Spinal cord (tissue), 10 donors: ENCODE measurements around the gene CYP26A1. TPM values are rescaled to one million over a fixed set of nuclear protein-coding genes. Genes with fewer than 3 reads are reported as not detected.
"Not testable (repeated sequence)": the region's sequence is repeated elsewhere in the genome, so short reads cannot be mapped to it uniquely, and the experiment has no call there.

Experiments
- DNase-seq, 6 donors: peaks; one replicate each; pipeline versions ENCODE4 v3.0.0 to v3.0.0-alpha.2; 2013 to 2015; ENCODE audit warnings: low spot score in 6 of 6, low read depth in 4 of 6
- H3K27ac ChIP-seq: one replicate; pipeline ENCODE4 v1.5.1; 2013; ENCODE audit warnings: low read depth, low read length, control low read depth
- H3K27me3 ChIP-seq: one replicate; pipeline ENCODE4 v1.6.1; 2013; ENCODE audit warnings: low read length; ENCODE audit not compliant: control insufficient read depth, insufficient read depth
- H3K36me3 ChIP-seq: one replicate; pipeline ENCODE4 v1.6.1; 2013; ENCODE audit warnings: low read length; ENCODE audit not compliant: control insufficient read depth, insufficient read depth
- H3K4me1 ChIP-seq: one replicate; pipeline ENCODE4 v1.6.1; 2013; ENCODE audit warnings: low read length; ENCODE audit not compliant: control insufficient read depth, insufficient read depth
- H3K4me3 ChIP-seq: one replicate; pipeline ENCODE4 v1.5.1; 2013; ENCODE audit warnings: low read depth, low read length, control low read depth
- H3K9me3 ChIP-seq: one replicate; pipeline ENCODE4 v1.6.1; 2013; ENCODE audit warnings: low read length; ENCODE audit not compliant: control insufficient read depth, insufficient read depth
- WGBS: methylation state at CpG from one replicate; pipeline ENCODE4 v1.1.5; 2013; ENCODE audit warnings: missing lambda C conversion rate; ENCODE audit not compliant: insufficient coverage; 5-methylcytosine and 5-hydroxymethylcytosine counted together
- polyA plus RNA-seq, 2 donors: library from polyadenylated mRNA; unstranded; fragments of 120-200 nt; gene quantifications; one replicate each; pipeline ENCODE4 v1.2.1, GENCODE V29; 2013; ENCODE audit not compliant: insufficient read length in 2 of 2
- total RNA-seq, 2 donors: library from RNA; depleted of rRNA in 1 of 2; stranded (reverse); fragments of 120-200 nt in 1 of 2; fragments of >200 nt in 1 of 2; gene quantifications; one replicate each; pipeline versions ENCODE4 v1.2.3 to v1.2.4, GENCODE V29; 2013 to 2014
- donor health status: healthy.

Gene CYP26A1
- total and polyA plus RNA-seq, 4 donors, result 0.20 to 0.42 (median 0.29) TPM

DNA sequence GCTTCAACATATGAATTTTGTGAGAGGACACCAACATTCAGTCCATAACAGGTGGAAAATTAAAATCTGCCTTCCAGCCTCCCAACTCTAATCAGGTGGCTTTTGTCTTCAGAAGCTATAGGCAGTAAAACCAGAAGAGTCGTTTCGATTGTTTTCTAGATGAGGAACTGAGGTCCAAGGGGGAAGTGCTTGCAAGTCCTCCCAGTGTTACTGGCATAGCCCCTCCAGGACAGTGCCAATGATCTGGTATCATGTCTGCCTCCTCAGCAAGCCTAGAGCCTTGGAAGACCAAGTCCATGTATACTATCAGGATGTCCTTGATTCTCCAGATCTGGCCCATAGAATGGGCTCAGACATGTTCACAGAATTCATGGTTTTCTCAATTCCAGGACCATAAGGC, 16.9 kb downstream of the CYP26A1 start:
- no peak for DNase-seq
- Histone ChIP-seq H3K4me3 (no peak overlapping the region), H3K4me1 (peaks cover 3% of the 10 kb centered on the region), H3K27ac (no peak overlapping the region), H3K27me3 (no peaks in the 10 kb centered on the region), H3K9me3 (no peaks in the 10 kb centered on the region), H3K36me3 (no peaks in the 10 kb centered on the region)
- WGBS, result no CpG with 5 or more reads among the region's 2 CpGs

DNA sequence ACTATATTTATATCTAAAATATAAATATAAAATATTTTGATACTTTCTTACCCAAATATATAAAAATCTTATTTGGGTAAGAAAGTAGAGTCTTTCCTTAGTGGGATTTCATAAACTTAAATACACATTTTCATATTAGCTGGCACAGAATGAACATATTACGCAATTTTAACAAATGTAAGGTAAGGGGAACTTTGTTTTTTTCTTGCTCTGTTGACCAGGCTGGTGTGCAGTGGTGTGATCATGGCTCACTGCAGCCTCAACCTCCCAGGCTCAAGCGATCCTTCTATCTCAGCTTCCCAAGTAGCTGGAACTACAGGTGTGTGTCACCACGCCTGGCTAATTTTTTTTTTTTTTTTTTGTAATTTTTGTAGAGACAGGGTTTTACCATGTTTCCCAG, 18.3 kb downstream of the CYP26A1 start:
- H3K36me3 ChIP-seq, result no peaks in the 10 kb centered on the region
- H3K9me3 ChIP-seq, result no peaks in the 10 kb centered on the region
- peaks cover 3% of the 10 kb centered on the region for H3K4me1 ChIP-seq
- H3K27me3 ChIP-seq, result no peaks in the 10 kb centered on the region
- DNase-seq, result no peak
- no peak overlapping the region for H3K27ac ChIP-seq
- no peak overlapping the region for H3K4me3 ChIP-seq
- WGBS, result no CpG with 5 or more reads among the region's 3 CpGs

DNA sequence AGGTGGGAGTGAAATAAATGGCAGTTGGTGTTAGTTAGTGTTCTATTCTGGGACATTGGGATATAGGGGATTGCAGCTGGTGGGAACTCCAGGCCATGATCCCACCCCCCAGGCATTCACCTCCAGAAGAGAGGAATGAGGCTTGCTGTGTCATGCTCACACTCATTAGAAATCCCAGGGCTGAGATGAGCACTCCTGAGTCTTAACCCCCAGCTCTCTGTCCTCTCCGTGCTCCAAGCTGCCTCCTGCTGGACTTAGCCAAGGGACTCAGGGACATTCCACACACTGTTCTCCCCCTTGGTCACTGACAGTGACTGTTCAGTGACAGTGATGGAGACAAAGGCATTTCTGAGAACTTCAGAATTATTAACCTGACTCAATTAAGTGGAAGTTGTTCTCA, 21.5 kb downstream of the CYP26A1 start:
- no CpG with 5 or more reads among the region's 1 CpG for WGBS
- no peak for DNase-seq
- Histone ChIP-seq H3K9me3 (no peaks in the 10 kb centered on the region), H3K4me1 (no peaks in the 10 kb centered on the region), H3K27ac (no peak overlapping the region), H3K4me3 (no peak overlapping the region), H3K27me3 (no peaks in the 10 kb centered on the region), H3K36me3 (no peaks in the 10 kb centered on the region)

DNA sequence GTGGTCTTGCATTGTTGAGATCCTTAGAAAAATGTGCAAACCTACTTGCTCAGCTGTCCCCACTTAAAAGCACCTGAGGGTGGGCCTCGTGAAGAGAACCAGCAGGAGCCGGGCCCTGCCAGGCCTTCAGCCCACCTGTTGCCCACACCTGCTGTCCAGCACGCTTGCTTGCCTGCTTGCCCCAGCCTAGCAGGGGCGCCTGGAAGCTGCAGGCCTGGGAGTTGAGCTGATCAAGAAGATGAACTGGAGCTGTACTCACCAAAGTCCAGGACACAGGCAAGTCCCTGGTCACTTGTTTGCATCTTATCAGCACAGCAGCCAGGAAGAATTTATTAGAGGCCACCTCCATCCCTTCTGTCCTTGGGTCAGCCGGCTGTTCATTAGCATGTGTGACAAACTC, 23.2 kb downstream of the CYP26A1 start:
- Histone ChIP-seq H3K4me3 (no peak overlapping the region), H3K27ac (no peak overlapping the region), H3K27me3 (no peaks in the 10 kb centered on the region), H3K9me3 (no peaks in the 10 kb centered on the region), H3K36me3 (no peaks in the 10 kb centered on the region), H3K4me1 (no peaks in the 10 kb centered on the region)
- 77% methylated on average over 4 of the region's 5 CpGs for WGBS
- DNase-seq, result no peak

DNA sequence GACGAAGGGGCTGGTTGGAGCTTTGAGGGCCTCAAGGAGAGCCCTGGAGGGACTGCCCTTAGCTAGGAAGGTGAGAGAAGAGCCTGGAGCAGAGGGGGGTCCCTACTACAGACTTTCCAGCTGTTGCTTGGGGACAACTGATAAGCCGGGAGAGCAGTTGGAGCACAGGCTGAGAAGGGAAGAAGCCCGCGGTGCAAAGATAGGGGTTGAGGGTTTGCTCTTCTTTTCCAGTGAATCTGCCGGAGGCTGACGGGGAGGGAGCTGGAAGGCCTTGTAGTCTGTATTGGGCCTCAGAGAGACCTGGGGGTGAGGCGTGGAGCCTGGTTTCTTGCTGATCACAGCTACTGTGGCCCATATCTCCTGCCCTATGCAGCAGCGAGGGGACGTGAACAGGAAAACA, 23.7 kb downstream of the CYP26A1 start:
- Histone ChIP-seq H3K27ac (no peak overlapping the region), H3K4me1 (no peaks in the 10 kb centered on the region), H3K9me3 (no peaks in the 10 kb centered on the region), H3K4me3 (no peak overlapping the region), H3K27me3 (no peaks in the 10 kb centered on the region), H3K36me3 (no peaks in the 10 kb centered on the region)
- WGBS, result 80% methylated on average over 7 of the region's 9 CpGs
- DNase-seq, result no peak

DNA sequence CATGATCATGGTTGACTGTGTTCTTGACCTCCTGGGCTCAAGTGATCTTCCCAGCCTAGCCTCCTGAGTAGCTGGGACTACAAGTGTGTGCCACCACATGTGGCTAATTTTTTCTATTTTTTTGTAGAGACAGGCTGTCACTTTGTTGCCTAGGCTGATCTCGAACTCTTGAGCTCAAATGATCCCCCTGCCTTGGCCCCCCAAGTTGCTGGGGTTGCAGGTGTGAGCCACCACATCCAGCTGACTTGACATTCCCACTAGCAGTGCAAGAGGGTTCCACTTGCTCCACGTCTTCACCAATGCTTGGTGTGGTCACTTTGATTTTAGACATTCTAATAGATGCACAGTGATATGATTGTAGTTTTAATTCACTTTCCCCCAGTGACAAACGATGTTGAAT, 25.1 kb downstream of the CYP26A1 start:
- H3K36me3 ChIP-seq, result no peaks in the 10 kb centered on the region
- WGBS, result 73% methylated on average over 1 of the region's 3 CpGs
- no peaks in the 10 kb centered on the region for H3K4me1 ChIP-seq
- DNase-seq, result no peak
- no peaks in the 10 kb centered on the region for H3K27me3 ChIP-seq
- no peaks in the 10 kb centered on the region for H3K9me3 ChIP-seq
- no peak overlapping the region for H3K27ac ChIP-seq
- no peak overlapping the region for H3K4me3 ChIP-seq

DNA sequence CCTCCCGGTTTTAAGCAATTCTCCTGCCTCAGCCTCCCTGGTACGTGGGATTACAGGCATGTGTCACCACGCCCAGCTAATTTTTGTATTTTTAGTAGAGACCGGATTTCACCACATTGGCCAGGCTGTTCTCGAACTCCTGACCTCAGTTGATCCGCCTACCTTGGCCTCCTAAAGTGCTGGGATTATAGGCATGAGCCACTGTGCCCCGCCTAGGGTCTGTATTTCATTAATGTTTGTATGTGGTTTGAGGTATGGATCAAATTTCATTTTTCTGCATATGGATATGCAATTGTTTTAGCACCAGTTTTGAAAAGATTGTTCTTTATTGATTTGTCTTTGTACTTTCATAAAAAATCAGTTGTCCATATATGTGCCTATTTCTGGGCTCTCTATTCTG, 26.0 kb downstream of the CYP26A1 start:
- H3K27ac ChIP-seq, result no peak overlapping the region
- no peak overlapping the region for H3K4me3 ChIP-seq
- no peaks in the 10 kb centered on the region for H3K27me3 ChIP-seq
- H3K4me1 ChIP-seq, result no peaks in the 10 kb centered on the region
- H3K36me3 ChIP-seq, result no peaks in the 10 kb centered on the region
- no peak for DNase-seq
- 92% methylated on average over 6 of the region's 7 CpGs for WGBS
- H3K9me3 ChIP-seq, result peaks cover under 1% of the 10 kb centered on the region

DNA sequence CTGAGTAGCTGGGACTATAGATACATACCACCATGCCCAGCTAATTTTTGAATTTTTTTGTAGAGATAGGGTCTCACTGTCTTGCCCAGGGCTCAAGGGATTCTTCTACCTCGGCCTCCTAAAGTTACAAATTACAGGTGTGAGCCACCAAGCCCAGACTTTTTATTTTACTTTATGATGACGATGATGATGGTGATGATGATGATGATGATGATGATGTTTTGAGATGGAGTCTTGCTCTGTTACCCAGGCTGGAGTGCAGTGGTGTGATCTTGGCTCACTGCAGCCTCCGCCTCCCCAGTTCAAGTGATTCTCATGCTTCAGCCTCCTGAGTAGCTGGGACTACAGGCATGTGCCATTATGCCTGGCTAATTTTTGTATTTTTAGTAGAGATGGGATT, 27.5 kb downstream of the CYP26A1 start:
- not testable (repeated sequence) for H3K9me3 ChIP-seq, H3K27ac ChIP-seq, H3K36me3 ChIP-seq, H3K4me1 ChIP-seq, DNase-seq, H3K27me3 ChIP-seq, H3K4me3 ChIP-seq
- 100% methylated on average over 2 of the region's 3 CpGs for WGBS

DNA sequence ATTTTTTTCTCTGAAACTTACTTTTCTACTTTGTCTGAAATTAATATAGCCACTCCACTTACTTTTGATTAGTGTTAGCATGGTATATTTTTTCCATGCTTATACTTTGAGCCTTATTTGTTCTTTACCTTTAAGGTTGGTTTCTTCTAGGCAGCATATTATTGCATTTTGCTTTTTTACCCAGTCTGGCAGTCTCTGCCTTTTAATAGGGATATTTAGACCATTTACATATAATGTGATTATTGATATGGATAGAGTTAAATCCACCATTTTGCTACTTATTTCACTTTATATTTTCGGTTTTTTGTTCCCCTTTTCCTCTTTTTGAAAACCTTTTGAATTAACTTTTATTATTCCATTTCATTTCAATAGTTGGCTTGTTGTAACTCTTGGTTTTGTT, 30.3 kb downstream of the CYP26A1 start:
- DNase-seq, result no peak
- no peak overlapping the region for H3K27ac ChIP-seq
- no peaks in the 10 kb centered on the region for H3K36me3 ChIP-seq
- H3K4me1 ChIP-seq, result no peaks in the 10 kb centered on the region
- no peak overlapping the region for H3K4me3 ChIP-seq
- H3K9me3 ChIP-seq, result peaks cover 2% of the 10 kb centered on the region
- WGBS, result no CpG with 5 or more reads among the region's 1 CpG
- H3K27me3 ChIP-seq, result no peaks in the 10 kb centered on the region

DNA sequence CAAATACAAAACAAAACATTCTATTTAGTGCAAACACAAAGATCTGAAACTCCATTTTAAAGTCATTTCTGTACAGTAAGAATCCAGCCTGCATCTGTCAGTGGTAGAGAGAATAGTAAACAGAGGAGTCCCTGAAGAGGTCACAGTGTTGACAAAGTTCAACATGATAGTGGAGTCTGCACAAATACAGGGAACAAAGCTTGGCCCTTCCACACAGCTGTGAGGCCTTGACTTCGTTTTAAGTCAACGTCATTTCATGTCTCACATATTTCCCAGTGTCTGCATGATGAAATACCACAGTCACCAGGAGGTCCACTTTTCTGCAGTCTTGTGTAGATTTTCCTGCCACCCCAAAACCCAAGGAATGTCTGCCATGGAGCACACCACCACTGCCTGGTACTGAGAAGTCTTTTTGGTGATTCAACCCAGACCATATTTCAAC, 33.0 kb downstream of the CYP26A1 start:
- 84% methylated on average over 2 of the region's 2 CpGs for WGBS
- H3K36me3 ChIP-seq, result no peaks in the 10 kb centered on the region
- no peak for DNase-seq
- peaks cover 2% of the 10 kb centered on the region for H3K9me3 ChIP-seq
- H3K4me3 ChIP-seq, result no peak overlapping the region
- no peak overlapping the region for H3K27ac ChIP-seq
- H3K27me3 ChIP-seq, result no peaks in the 10 kb centered on the region
- no peaks in the 10 kb centered on the region for H3K4me1 ChIP-seq
